Ishikawa (cell line): ENCODE results near the gene FSIP1.

ENCODE experiments used
- CEBPB ChIP-seq: IDR thresholded peaks from 2 replicates; pipeline ENCODE4 v1.6.1; 2012
- CREB1 ChIP-seq: IDR thresholded peaks from 2 replicates; pipeline ENCODE4 v1.6.1; 2012; ENCODE audit warnings: low read depth
- EGR1 ChIP-seq: IDR thresholded peaks from 2 replicates; pipeline ENCODE4 v1.6.1; 2012
- EP300 ChIP-seq: IDR thresholded peaks from 2 replicates; pipeline ENCODE4 v1.6.1; 2012; ENCODE audit warnings: borderline replicate concordance
- FOXM1 ChIP-seq: IDR thresholded peaks from 2 replicates; pipeline ENCODE4 v1.6.1; 2012; ENCODE audit warnings: low read depth, borderline replicate concordance
- MAX ChIP-seq: IDR thresholded peaks from 2 replicates; pipeline ENCODE4 v1.6.1; 2012
- NFIC ChIP-seq: IDR thresholded peaks from 2 replicates; pipeline ENCODE4 v1.6.1; 2012
- RAD21 ChIP-seq: IDR thresholded peaks from 2 replicates; pipeline ENCODE4 v1.6.1; 2012; ENCODE audit warnings: low read depth
- TAF1 ChIP-seq: IDR thresholded peaks from 2 replicates; pipeline ENCODE4 v1.6.1; 2012; ENCODE audit warnings: low read depth, mild to moderate bottlenecking
- TCF12 ChIP-seq: IDR thresholded peaks from 2 replicates; pipeline ENCODE4 v1.6.1; 2012; ENCODE audit warnings: low read depth
- TEAD4 ChIP-seq: IDR thresholded peaks from 2 replicates; pipeline ENCODE4 v1.6.1; 2012
- YY1 ChIP-seq: IDR thresholded peaks from 2 replicates; pipeline ENCODE4 v1.6.1; 2012; ENCODE audit warnings: low read depth
- ZBTB7A ChIP-seq: IDR thresholded peaks from 2 replicates; pipeline ENCODE4 v1.6.1; 2012; ENCODE audit warnings: low read depth
- TF ChIP-seq, protein P1 (sequence below): IDR thresholded peaks from 2 replicates; pipeline ENCODE4 v1.6.1; 2012; ENCODE audit warnings: low read depth, mild to moderate bottlenecking
- TF ChIP-seq, protein P2 (sequence below): IDR thresholded peaks from 2 replicates; pipeline ENCODE4 v1.6.1; 2012

Gene FSIP1

GRCh38 chr15:39609166-39609916, 173.3 kb downstream of the FSIP1 start:
- no peak for TF ChIP-seq TEAD4
- no peak for TF ChIP-seq YY1
- TF ChIP-seq EGR1 = no peak
- TF ChIP-seq, protein P1, sequence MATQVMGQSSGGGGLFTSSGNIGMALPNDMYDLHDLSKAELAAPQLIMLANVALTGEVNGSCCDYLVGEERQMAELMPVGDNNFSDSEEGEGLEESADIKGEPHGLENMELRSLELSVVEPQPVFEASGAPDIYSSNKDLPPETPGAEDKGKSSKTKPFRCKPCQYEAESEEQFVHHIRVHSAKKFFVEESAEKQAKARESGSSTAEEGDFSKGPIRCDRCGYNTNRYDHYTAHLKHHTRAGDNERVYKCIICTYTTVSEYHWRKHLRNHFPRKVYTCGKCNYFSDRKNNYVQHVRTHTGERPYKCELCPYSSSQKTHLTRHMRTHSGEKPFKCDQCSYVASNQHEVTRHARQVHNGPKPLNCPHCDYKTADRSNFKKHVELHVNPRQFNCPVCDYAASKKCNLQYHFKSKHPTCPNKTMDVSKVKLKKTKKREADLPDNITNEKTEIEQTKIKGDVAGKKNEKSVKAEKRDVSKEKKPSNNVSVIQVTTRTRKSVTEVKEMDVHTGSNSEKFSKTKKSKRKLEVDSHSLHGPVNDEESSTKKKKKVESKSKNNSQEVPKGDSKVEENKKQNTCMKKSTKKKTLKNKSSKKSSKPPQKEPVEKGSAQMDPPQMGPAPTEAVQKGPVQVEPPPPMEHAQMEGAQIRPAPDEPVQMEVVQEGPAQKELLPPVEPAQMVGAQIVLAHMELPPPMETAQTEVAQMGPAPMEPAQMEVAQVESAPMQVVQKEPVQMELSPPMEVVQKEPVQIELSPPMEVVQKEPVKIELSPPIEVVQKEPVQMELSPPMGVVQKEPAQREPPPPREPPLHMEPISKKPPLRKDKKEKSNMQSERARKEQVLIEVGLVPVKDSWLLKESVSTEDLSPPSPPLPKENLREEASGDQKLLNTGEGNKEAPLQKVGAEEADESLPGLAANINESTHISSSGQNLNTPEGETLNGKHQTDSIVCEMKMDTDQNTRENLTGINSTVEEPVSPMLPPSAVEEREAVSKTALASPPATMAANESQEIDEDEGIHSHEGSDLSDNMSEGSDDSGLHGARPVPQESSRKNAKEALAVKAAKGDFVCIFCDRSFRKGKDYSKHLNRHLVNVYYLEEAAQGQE = no peak

DNA sequence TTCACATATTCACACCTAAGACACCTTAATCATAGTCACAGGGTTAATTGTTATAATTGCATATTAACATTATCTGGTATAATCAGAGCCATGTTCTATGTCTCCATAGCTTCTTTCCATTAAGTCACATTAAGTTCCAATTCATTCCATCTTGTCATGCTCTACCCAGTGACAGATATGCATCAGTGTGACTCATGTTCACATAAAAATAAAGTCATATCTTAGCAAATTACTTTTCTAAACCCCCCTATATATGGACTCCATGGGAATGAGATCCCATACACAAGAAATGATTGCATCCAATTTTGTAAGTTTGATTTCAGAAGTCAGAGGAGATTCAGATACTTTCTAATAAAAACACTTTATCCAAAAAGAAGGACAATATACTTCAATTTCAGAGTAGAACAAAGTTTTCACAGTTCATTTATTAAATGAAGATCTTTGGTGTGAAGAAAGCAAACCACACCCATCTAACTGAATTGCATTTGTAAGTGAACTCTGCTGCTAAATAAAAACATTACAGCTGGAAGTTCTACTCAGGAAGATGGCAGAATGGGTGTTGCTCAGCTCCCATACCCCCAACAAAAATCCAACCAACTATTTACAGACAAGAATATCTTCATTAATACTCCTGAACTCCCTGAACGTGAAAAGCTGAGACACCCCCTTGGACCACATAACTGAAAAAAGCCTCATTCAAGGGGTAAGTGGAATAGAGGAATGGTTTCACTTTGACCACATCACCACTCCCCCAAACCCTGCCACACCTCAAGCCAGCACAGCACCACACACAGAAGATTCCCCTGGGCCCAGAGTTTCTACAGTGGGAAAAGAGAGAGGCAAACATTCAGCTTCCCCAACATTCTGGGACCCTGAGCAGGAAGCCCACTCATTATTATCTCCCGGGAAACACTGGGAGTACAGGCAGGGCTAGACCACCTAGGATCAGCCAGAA, 174.2 kb downstream of the FSIP1 start:
- TF ChIP-seq NFIC (no peak), TEAD4 (no peak), TCF12 (no peak), EP300 (no peak), CEBPB (no peak), YY1 (no peak), RAD21 (no peak), CREB1 (no peak), FOXM1 (no peak), EGR1 (no peak), TAF1 (no peak), MAX (no peak), ZBTB7A (no peak)
- TF ChIP-seq, protein P1 = no peak
- TF ChIP-seq, protein P2, sequence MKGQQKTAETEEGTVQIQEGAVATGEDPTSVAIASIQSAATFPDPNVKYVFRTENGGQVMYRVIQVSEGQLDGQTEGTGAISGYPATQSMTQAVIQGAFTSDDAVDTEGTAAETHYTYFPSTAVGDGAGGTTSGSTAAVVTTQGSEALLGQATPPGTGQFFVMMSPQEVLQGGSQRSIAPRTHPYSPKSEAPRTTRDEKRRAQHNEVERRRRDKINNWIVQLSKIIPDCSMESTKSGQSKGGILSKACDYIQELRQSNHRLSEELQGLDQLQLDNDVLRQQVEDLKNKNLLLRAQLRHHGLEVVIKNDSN = no peak

- no peak for TF ChIP-seq MAX
- TF ChIP-seq, protein P1 = no peak
- no peak for TF ChIP-seq ZBTB7A
- TF ChIP-seq CEBPB = no peak
- no peak for TF ChIP-seq TAF1
- no peak for TF ChIP-seq TCF12
- no peak for TF ChIP-seq CREB1
- no peak for TF ChIP-seq FOXM1
- no peak for TF ChIP-seq EGR1
- no peak for TF ChIP-seq YY1
- TF ChIP-seq NFIC = no peak
- no peak for TF ChIP-seq TEAD4
- no peak for TF ChIP-seq RAD21
- TF ChIP-seq EP300 = no peak
- TF ChIP-seq, protein P2 = no peak
Observed at GRCh38 chr15:39605146-39605545, 177.5 kb downstream of the FSIP1 start.

GRCh38 chr15:39602143-39602542, 180.5 kb downstream of the FSIP1 start:
- TF ChIP-seq RAD21 (peak; percentile 27; the same call in 1 of the 2 replicates), FOXM1 (no peak)
